ENCODE measurements around the gene INPP4B.
A peak's percentile ranks its signal among the peaks of the same experiment; 100 is the strongest.
"Not testable (repeated sequence)": the region's sequence is repeated elsewhere in the genome, so short reads cannot be mapped to it uniquely, and the experiment has no call there.

INPP4B gene

DNA sequence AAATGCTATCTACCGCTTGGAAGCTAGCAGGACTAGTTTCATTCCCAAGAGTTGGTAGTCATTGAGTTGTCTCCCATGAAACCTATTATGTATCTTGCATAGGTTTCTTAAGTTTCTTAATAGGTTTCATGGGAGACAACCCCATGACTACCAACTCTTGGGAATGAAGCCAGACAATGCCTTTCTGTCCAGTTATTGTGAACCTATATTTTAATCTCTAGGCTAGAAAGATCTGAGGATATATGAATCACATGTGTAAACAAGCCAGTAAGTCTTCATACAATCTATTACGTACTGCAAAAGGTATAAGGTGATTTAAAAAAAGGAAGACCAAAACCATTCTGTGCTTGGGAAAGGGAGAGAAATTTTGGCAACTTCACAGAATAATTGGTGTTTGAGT, 162.6 kb downstream of the INPP4B start:
- DNase-seq (ENCODE audit: low spot score): no peak

DNA sequence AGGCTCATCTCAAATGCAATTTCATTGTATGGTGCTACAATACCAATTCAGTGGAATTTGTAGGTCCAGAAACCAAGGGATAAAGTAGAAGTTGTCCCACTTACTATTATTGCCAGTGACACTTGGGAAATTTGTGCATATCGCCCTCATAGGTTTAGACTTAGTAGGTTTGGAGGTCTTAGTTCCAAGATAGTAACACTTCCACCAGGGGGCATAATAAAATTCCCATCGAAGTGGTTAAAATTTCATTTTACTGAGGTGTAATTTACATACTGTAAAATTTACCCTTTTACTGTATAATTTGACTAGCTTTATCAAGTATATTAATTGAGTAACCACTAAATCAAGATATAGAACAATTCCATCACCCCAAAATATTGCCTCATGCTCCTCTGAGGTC, 174.6 kb downstream of the INPP4B start:
- DNase-seq (ENCODE audit: low spot score): no peak

DNA sequence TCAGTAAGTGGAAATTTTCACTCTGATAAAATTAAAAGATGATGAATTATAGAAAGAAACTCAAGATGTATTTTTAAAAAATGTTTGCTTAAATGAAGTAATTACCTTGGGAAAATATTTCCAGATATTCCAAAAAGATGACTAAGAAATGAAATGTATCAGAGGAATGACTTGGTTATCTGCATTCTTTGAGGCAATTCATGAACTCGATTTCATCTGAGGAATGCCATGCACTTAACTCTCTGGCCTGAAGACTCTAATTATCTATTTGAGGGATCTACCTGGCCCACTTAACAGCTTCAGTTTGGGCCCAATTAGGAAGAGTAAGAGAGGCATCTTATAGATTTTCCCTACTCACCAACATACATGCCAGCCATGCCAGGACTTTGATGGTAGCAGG, 182.3 kb downstream of the INPP4B start:
- DNase-seq (ENCODE audit: low spot score): no peak

DNA sequence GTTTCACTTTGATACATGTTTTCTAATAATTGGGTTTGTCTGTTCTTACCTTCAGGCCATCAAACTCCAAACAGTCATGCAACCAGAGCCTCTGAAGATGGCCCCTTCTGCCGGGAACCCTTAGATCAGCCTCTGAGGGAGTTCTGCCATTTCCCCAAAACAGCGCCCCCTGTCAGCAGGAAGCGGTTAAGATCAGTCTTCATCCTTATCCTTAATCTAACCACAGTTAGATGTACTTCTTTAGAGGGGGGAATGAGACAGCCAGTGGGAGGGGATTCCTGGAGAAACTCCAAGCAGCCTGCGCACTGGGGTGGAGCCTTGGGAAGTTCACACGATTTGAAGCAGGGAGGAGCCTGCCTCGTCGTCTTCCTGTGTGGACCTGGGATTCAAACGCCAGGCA, 185.4 kb downstream of the INPP4B start:
- no peak for DNase-seq (ENCODE audit: low spot score)

DNA sequence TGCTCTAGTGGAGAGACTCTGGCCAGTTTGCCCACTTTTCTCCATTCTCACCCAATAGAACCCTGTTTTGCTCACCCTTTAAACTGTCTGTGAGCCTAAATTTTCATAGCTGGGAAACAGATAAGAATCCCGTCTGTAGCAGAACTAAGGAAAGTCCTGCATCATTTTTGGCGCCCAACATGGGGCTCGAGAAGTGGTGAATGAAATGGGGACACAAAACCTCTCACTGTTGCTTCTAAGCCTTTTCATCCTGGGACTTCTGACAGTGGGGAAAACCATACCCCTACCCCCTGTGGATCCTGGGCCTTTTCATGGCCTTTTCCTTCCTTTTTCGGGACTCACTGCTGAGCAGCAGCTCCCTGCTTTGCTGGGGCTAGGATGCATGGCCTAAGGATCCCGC, 189.9 kb downstream of the INPP4B start:
- DNase-seq (ENCODE audit: low spot score): no peak

DNA sequence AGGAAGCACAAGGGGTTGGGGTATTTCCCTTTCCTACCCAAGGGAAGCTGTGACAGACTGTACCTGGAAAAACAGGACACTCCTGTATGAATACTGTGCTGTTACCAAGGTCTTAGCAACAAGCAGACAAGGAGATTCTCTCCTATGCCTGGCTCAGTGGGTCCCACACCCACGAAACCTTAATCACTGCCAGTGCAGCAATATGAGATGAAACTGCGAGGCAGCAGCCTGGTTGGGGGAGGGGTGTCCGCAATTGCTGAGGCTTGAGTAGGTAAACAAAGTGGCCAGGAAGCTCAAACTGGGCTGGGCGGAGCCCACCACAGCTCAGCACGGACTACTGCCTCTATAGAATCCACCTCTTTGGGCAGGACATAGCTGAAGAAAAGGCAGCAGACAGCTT, 197.7 kb downstream of the INPP4B start:
- DNase-seq (ENCODE audit: low spot score): no peak

DNA sequence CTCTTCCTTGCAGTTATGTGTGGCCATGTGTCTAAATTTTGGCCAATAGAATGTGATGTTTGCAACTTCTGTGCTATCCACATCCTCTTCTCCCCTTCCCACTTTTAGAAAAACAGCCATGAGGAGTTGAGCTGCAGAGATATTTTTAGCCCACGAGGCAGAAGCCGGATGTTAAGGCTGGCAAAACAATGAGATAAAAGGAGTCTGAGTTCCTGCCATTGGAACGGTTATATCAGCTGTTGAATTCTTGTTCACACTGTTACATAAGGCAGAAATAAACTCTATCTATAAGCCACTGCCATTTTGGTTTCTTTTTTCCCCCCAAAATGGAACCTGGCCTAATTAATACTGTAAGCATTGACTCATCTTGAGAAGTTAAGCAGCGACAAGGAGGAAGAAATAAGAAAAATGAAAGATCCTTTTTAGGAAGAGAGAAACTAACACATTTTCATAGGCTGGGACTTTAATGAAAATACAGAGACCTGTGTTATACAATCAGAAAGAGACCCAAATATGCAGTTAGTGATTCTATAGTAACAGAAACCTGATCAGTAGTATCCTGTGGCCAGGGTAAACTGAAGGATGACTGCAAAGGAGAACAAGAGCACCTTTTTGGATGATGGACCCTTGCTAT, 200.5 kb downstream of the INPP4B start:
- peak; percentile 16 for DNase-seq (ENCODE audit: low spot score)

DNA sequence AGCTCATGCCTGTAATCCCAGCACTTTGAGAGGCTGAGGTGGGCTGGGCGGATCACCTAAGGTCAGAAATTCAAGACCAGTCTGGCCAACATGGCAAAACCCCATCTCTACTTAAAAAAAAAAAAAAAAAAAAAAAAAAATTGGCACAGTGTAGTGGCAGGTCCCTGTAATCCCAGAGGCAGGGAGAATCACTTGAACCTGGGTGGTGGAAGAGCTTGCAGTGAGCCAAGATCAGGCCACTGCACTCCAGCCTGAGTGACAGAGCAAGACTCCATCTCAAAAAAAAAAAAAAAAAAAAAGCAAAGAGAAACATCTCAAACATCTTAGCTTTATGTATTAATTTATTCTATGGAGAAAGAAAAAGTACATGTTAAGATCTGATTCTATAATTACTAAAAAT, 201.5 kb downstream of the INPP4B start:
- not testable (repeated sequence) for DNase-seq (ENCODE audit: low spot score)

DNA sequence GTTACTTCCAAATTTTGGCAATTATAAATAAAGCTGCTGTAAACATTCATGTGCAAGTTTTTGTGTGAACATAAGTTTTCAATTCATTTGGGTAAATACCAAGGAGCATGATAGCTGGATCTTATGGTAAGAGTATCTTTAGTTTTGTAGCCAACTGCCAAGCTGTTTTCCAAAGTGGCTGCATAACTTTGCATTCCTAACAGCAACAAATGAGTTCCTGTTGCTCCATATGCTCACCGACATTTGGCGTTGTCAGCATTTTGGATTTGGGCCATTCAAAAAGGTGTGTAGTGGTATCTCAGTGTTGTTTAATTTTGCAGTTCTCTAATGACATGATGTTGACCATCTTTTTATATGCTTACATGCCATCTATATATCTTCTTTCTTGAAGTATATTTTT, 208.5 kb downstream of the INPP4B start:
- DNase-seq (ENCODE audit: low spot score): no peak

DNA sequence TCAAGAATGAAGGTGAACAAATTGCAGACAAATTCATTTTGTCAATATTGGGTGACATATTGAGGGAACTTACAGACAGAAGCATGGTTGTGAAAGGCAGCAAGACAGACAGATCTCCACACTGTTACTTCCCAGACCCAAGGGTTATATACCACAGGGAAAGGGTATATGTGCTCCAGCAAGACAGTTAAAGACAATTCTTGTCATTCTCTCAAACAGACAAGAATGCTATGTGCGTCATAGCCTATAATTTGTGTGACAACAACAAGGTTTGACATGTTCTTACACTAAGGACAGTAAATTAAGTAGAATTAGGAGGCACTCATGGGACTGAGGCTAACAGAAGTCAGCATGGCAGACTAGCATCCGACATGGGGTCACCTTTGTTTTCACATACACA, 214.3 kb downstream of the INPP4B start:
- no peak for DNase-seq (ENCODE audit: low spot score)

DNA sequence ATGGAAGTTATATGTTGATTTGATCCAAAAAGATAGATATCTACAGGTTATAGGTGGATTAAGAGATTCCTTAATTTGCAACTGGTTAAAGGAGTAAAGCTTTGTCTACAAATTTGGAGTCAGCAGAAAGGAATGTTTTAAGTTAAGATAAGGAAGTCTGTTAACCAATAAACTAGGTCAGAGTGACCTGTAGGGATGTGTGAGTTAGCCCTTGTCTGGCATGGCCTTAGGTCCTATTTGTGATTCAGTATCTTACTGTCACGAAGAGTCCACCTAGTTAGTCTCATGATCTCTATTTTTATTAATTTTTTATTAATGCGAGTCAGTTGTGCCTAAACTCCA, 230.8 kb downstream of the INPP4B start:
- DNase-seq (ENCODE audit: low spot score): no peak

DNA sequence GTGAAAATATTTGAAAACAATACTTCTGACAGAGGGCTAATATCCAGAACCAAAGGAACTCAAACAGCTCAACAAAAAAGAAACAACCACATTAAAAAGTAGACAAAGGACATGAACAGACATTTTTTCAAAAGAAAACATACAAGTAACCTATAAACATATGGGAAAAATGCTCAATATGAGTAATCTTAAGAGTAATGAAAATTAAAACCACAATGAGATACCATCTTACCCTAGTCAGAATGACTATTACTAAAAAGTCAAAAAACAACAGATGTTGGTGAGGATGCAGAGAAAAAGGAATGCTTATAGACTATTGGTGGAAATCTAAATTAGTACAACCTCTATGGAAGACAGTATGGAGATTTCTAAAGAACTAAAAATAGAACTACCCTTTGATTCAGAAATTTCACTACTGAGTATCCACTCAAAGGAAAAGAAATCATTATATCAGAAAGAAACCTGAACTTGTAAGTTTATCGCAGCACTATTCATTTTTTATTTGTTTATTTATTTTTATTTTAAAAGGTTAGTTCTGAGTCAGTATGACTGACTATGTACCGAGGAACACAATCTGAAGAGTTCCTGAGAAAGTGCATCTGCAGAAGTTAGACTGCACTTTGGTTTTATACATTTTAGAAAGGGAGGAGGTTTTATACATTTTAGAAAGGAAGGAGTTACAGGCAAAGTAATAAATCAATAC, 231.3 kb downstream of the INPP4B start:
- no peak for DNase-seq (ENCODE audit: low spot score)

DNA sequence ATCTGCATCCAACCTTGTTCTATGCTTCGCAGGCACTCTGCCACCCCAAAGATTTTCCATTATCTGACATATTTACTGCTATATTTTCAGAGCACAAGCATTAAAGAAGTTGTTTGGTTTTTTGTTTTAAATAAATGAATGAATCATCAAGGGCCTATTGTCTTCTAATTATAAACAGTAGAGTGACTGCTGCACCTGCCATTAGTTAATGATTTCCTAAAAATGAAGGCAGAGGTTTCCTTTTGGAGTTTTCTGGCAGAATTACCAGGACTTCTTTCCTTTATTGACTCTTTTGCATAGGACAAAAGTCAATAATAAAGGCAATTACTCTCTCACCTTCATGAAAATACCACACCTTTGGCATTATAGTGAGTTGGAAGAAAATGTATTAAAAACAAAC, 238.1 kb downstream of the INPP4B start:
- no peak for DNase-seq (ENCODE audit: low spot score)

DNA sequence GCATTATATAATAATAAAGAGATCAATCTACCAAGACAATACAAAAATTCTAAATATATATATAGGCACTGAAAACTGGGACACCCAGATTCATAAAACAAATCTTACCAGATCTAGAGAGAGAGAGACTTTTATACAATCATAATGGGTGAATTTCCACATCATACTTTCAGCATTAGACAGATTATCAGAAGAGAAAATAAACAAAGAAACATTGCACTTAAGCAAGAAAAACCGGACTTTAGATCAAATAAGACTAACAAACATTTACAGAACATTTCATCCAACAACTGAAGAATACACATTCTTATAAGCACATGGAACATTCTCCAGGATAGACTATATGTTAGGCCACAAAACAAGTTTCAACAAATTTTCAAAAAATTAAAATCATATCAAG, 245.1 kb downstream of the INPP4B start:
- no peak for DNase-seq (ENCODE audit: low spot score)

DNA sequence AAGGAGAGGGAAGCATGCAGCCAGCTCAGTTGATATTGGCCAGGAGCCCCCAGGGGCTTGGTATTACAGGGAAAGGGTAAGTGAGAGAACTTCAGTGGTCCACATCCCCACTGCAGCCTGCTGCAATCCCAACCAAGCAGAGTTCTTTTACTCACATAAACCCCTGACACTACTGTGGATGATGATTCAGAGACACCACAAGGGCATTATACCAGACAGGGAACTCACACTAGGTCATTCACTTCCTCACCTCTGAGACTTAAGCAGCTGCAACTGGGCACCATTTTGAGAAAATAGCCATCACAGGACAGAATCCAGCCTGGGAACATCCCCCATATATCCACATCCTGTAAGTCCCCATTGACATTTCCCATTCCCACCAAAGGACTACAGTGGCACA, 248.0 kb downstream of the INPP4B start:
- DNase-seq (ENCODE audit: low spot score): no peak

DNA sequence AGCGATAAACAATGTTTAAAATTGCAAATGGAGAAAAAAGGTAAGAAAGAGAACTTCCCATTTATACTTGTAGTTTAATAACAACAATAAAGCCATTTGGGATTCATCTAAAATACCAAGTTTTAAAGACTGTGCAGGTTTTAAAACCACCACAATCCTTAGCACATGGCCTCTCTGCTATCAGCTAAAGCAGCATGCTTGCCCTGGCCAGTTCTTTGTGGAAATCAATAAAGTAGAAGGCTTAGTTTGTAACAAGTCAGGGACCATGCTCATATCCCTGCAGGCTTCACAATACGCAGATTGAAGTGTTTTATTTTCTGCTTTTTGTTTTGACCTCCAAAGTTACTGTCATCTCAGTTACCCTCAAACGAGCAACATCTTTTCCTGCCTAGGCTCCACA, 249.5 kb downstream of the INPP4B start:
- DNase-seq (ENCODE audit: low spot score): no peak

DNA sequence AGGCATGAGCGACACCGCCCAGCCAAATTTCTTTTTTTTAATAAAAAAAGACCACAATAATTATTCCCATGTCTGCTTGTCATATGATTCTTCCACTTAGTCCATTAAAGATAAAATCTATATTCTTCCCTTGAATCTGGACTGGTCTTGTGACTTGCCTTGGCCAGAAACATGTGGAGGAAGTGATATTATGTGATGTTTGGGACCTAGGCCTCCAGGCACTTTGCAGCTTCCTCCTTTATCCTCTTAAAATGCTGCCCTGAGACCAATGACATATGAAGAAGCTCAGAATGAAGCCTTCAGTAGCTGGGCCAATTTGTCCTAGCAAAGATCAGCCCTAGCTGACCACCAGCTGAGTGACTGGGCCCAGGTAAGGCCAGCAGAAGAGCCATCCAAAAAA, 250.0 kb downstream of the INPP4B start:
- DNase-seq (ENCODE audit: low spot score): no peak

DNA sequence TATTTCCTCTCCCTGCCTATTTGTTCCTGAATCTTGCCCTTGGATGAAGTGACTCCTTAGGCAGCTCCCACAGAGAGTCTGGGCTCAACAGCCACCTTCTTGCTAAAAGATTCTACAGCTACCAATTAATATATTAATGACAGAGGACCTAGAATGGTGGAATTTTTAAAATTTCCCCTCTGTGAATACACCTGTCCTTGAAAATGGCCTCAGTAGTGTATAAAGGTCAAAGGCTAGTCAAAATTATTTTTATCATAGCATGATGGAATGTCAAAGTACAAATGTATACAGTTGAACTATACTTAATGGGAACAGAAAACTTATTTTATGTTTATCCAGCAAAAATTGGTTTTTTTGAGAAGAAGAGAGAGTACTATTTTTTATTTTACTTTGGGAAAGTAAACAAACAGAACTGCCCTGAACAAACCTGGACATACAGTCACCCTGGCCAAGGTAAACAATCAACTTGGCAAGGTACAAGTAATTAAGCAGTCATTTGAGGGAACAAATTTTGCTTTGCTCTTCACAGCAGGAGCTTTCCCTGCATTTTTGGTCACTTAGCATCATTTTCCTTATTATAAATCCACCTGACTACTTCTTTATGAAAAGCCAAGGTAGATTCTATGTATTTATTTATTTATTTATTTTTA, 250.8 kb downstream of the INPP4B start:
- DNase-seq (ENCODE audit: low spot score): no peak

DNA sequence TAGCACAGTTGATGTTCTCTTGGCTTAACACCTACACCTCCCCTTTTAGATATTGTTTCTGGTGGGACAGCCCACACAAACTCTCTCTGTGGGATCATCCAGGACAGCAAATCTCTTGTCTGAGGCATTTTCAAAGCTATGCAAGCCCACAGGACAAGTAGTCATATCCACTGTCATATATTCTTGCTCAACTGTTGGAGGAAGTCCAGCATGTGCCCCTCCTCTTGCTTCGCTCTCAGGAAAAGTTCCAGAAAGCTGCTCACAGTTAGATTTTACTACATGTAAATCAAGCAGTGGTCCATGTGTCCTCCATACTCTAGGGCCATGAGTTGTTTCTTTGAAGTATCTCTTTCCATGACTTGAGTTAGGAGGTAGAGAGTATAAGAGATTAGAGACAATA, 260.7 kb downstream of the INPP4B start:
- no peak for DNase-seq (ENCODE audit: low spot score)

DNA sequence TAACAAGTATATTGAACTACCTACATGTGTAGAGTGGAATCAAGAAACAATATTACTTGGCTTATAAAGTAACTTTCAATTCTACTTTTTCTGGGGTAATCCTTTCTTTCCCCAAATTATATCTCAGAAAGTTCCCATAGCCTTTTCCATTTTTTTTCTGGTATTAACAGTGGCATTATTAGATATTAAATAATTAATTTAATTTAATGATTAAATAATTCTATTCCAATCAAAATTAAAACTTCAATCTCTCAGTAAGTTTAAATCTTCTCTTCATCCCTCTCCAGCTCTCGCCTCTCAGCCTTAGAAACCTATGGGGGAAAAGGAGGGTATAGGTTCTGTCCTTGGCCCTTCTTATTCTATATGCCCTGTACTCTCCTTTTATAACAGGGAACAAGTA, 262.4 kb downstream of the INPP4B start:
- DNase-seq (ENCODE audit: low spot score): no peak

DNA sequence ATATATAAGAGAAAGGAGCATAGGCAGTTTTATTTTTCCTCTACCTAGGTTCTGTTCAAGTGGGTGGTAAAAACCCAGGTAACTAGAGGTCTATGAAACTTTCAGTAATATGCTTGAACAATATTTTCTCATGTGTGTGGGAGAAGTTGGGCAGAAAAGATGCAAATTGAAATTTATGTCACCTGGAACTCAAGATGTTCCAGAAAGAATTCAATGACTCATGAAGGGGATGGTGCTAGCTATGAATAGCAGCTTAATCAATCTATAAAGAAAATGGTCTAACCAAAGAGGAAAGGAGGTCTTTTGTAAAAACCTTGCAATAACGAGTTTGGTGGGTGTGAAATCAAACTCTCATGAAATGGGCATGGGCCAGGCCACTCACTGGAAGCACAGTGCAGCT, 263.8 kb downstream of the INPP4B start:
- no peak for DNase-seq (ENCODE audit: low spot score)

DNA sequence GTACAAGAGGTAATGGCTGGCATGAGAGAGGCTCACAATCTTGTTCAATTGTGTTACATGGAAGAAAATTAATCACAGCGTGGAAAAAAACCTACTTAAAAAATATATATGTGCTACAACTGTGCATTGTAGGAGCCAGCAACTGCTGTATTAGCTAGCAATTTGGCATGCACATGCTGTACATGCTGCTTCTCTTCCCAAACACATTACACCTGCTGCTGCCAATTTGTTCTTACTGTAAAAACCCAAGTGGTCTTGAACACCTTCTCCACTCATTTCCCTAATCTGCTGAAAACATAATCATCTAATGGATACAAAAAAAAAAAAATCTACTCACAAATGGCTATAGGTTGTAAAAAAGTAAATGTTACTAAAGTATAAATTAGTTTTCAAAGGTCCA, 264.2 kb downstream of the INPP4B start:
- no peak for DNase-seq (ENCODE audit: low spot score)

DNA sequence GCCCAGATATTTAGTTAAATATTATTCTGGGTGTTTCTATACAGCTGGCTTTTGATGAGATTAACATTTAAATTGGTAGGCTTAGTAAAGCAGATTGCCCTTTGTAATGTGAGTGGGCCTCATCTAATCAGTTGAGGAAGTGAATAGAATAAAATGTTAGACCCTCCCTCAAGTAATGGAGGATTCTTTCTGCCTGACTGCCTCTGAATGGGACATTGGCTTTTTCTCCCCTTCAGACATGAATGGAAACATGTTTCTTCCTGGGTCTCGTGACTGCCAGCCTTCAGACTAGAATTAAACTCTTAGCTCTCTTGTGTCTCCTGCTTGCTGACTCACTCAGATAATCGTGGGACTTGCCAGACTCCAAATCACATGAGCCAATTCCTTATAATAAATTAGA, 266.7 kb downstream of the INPP4B start:
- DNase-seq (ENCODE audit: low spot score): no peak

DNA sequence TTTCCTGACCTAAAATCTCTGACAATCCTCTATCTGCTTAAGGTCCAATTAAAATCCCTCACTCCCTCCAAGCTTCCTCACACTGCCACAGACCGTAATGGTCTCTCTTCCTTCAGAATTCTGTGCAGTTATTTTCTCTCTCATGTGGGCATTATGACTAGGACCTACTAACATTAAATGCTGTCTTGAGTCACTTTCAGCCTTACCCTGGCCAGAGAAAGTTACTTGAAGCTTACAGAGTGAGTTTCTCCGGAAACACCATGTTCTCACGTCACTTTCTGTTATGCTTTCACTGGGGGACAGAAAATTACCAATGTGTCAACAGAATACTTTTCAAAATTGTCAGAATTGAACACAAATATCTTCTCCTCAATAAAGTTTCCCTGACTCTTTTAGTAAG, 271.8 kb downstream of the INPP4B start:
- no peak for DNase-seq (ENCODE audit: low spot score)

All from kidney capillary endothelial cell (primary cell).